Mesendoderm (in vitro differentiated cells): Measurements from ENCODE around the gene RAD9B.
"Not testable (repeated sequence)": the region's sequence is repeated elsewhere in the genome, so short reads cannot be mapped to it uniquely, and the experiment has no call there.

ENCODE experiments used
- DNase-seq: peaks from one replicate; pipeline ENCODE4 v3.0.0; 2013
- H2AK5ac ChIP-seq: 2 replicates; pipeline ENCODE4 v1.6.1; 2013; ENCODE audit warnings: low read length, inconsistent platforms
- H2BK120ac ChIP-seq: 2 replicates; pipeline ENCODE4 v1.6.1; 2013; ENCODE audit warnings: low read depth, mild to moderate bottlenecking, low read length, moderate library complexity, mixed read lengths
- H2BK15ac ChIP-seq: replicated peaks from 2 replicates; pipeline ENCODE4 v1.6.1; 2013; ENCODE audit warnings: low read depth, mild to moderate bottlenecking, moderate library complexity
- H2BK5ac ChIP-seq: 2 replicates; pipeline ENCODE4 v1.6.1; 2013; ENCODE audit warnings: low read length, inconsistent platforms
- H3K18ac ChIP-seq: 2 replicates; pipeline ENCODE4 v1.6.1; 2013; ENCODE audit warnings: mild to moderate bottlenecking, low read length, mixed read lengths
- H3K23ac ChIP-seq: one replicate; pipeline ENCODE4 v1.6.1; 2013; ENCODE audit warnings: low read length
- H3K27ac ChIP-seq: 2 replicates; pipeline ENCODE4 v1.5.1; 2013; ENCODE audit warnings: low read depth, mild to moderate bottlenecking, inconsistent platforms, low read length, moderate library complexity
- H3K27me3 ChIP-seq: 2 replicates; pipeline ENCODE4 v1.6.1; 2013; ENCODE audit warnings: low read length, control low read depth, mild to moderate bottlenecking, inconsistent platforms; ENCODE audit not compliant: insufficient read depth, poor library complexity
- H3K36me3 ChIP-seq: 2 replicates; pipeline ENCODE4 v1.6.1; 2013; ENCODE audit warnings: low read length, inconsistent platforms; ENCODE audit not compliant: control insufficient read depth, insufficient read depth
- H3K4ac ChIP-seq: one replicate; pipeline ENCODE4 v1.6.1; 2013; ENCODE audit warnings: low read depth, mild to moderate bottlenecking, low read length, moderate library complexity
- H3K4me1 ChIP-seq: 2 replicates; pipeline ENCODE4 v1.6.1; 2013; ENCODE audit warnings: low read depth, low read length, inconsistent platforms; ENCODE audit not compliant: control insufficient read depth
- H3K4me2 ChIP-seq: 2 replicates; pipeline ENCODE4 v1.6.1; 2013; ENCODE audit warnings: low read length
- H3K4me3 ChIP-seq: 2 replicates; pipeline ENCODE4 v1.5.1; 2013; ENCODE audit warnings: mild to moderate bottlenecking, low read length
- H3K56ac ChIP-seq: one replicate; pipeline ENCODE4 v1.6.1; 2013; ENCODE audit warnings: low read length
- H3K79me1 ChIP-seq: 2 replicates; pipeline ENCODE4 v1.6.1; 2013; ENCODE audit warnings: low read length, inconsistent platforms
- H3K79me2 ChIP-seq: 2 replicates; pipeline ENCODE4 v1.6.1; 2013; ENCODE audit warnings: mild to moderate bottlenecking, low read length; ENCODE audit not compliant: control insufficient read depth, insufficient read depth
- H3K9ac ChIP-seq: 2 replicates; pipeline ENCODE4 v1.6.1; 2013; ENCODE audit warnings: low read length, inconsistent platforms
- H4K5ac ChIP-seq: one replicate; pipeline ENCODE4 v1.6.1; 2013; ENCODE audit warnings: low read length
- H4K8ac ChIP-seq: one replicate; pipeline ENCODE4 v1.6.1; 2013; ENCODE audit warnings: low read depth, mild to moderate bottlenecking, control low read depth, low read length, moderate library complexity
- WGBS: extraction: QIAGEN DNeasy Blood & Tissue Kit; methylation state at CpG from one replicate; pipeline ENCODE4 v1.1.7; 2013; ENCODE audit warnings: low lambda C conversion rate, missing lambda C conversion rate; ENCODE audit not compliant: insufficient coverage; ENCODE audit errors: extremely low coverage; 5-methylcytosine and 5-hydroxymethylcytosine counted together

Gene RAD9B

DNA sequence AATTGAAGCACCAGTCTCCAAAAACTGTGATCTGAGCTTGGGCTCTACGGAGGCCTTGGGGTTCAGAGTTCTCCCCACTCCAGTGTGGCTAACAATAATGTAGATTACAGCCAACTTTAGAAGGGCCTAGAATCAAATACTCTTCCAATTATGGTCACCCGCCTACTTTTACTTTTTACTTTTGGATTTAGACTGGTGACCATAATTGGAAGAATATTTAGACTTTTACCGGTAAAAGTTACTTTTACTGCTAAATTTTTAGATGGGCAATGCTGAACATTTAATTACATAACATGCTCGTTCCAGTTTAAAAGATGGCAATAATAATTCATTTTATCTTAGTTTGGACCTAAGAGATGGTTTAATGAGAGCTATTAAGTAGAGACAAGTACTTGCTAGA lies 41.8 kb downstream of the RAD9B start:
- no peak overlapping the region for H3K4me3 ChIP-seq
- H3K79me1 ChIP-seq, result peaks cover 1% of the 10 kb centered on the region
- H3K4ac ChIP-seq, result no peak overlapping the region
- no peak overlapping the region for H3K4me2 ChIP-seq
- H4K5ac ChIP-seq, result no peak overlapping the region
- no peaks in the 10 kb centered on the region for H3K36me3 ChIP-seq
- no peak overlapping the region for H3K23ac ChIP-seq
- H4K8ac ChIP-seq, result no peak overlapping the region
- H2AK5ac ChIP-seq, result no peak overlapping the region
- H3K27me3 ChIP-seq, result no peaks in the 10 kb centered on the region
- no peaks in the 10 kb centered on the region for H3K79me2 ChIP-seq
- no peak overlapping the region for H2BK15ac ChIP-seq
- H3K9ac ChIP-seq, result no peak overlapping the region
- DNase-seq, result no peak
- no peak overlapping the region for H3K56ac ChIP-seq
- H3K27ac ChIP-seq, result no peak overlapping the region
- WGBS, result no CpG with 5 or more reads among the region's 4 CpGs
- no peaks in the 10 kb centered on the region for H3K4me1 ChIP-seq
- no peak overlapping the region for H3K18ac ChIP-seq
- no peak overlapping the region for H2BK5ac ChIP-seq
- no peak overlapping the region for H2BK120ac ChIP-seq

DNA sequence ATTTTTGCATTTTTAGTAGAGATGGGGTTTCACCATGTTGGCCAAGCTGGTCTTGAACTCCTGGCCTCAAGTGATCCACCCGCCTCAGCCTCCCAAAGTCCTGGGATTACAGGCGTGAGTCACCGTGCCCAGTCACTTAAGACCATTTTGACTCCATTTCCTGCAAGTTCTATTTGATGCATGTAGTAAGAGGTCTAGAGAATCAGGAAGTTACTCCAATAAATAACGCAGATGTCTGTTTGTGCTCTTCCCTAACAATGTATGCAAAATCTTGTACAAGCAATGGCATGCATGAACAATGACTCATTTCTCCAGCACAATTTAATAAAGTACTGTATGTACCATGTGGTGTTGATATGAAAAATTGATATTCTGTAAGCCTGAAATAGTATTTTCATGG lies 43.1 kb downstream of the RAD9B start:
- no CpG with 5 or more reads among the region's 4 CpGs for WGBS
- H3K18ac ChIP-seq, H3K27me3 ChIP-seq, H3K79me2 ChIP-seq, H4K8ac ChIP-seq, H3K4me3 ChIP-seq, H3K56ac ChIP-seq, H3K79me1 ChIP-seq, DNase-seq, H2BK5ac ChIP-seq, H3K36me3 ChIP-seq, H3K23ac ChIP-seq, H3K4me1 ChIP-seq, H2BK15ac ChIP-seq, H3K9ac ChIP-seq, H3K4me2 ChIP-seq, H3K4ac ChIP-seq, H4K5ac ChIP-seq, H2BK120ac ChIP-seq, H3K27ac ChIP-seq, H2AK5ac ChIP-seq: not testable (repeated sequence)

DNA sequence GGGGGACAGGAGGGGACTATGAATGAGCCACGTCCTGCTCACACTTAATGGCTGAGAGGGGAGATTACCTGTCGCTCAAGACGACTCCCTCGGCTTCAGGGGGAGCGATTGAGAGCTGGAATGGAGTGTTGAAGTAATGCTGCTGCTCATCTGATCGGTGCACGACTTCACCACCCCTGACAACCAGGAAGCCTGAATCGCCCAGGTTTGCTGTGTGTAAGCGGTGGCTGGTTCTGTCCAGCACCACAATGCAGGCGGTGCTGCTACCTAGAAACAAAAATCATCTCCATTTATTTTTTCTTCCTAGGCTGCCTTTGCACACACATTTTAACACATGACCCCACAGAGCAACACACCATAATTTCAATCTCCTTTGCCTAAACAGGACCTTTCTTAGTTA lies 43.7 kb downstream of the RAD9B start:
- WGBS, result no CpG with 5 or more reads among the region's 10 CpGs
- Histone ChIP-seq H3K4ac (no peak overlapping the region), H3K79me1 (peaks cover 1% of the 10 kb centered on the region), H3K4me3 (no peak overlapping the region), H3K4me1 (no peaks in the 10 kb centered on the region), H2BK5ac (no peak overlapping the region), H3K4me2 (no peak overlapping the region), H3K27me3 (no peaks in the 10 kb centered on the region), H3K79me2 (no peaks in the 10 kb centered on the region), H2BK120ac (no peak overlapping the region), H2BK15ac (no peak overlapping the region), H4K8ac (no peak overlapping the region), H3K56ac (no peak overlapping the region), H3K27ac (no peak overlapping the region), H2AK5ac (no peak overlapping the region), H3K9ac (no peak overlapping the region), H3K23ac (peak overlapping the region; percentile 4), H4K5ac (no peak overlapping the region), H3K18ac (no peak overlapping the region), H3K36me3 (no peaks in the 10 kb centered on the region)
- no peak for DNase-seq

DNA sequence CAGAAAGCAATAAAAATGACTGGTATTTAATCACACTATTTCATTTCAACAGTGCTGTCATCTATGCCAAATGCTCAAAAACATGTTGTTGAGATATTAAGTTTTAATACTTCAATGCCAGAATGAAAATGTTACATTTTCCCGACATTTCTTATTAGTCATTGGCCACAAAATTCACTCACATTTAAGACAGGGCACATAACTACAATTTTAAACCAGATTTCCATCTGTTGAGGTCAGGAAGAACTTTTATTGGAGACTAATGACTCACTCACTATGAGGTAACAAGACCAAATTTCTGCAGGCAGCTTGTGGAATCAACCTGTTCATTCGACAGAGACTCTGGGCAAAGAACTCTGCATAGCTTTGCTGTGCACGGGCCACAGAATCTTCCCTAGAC lies 44.2 kb downstream of the RAD9B start:
- Histone ChIP-seq H3K79me2 (no peaks in the 10 kb centered on the region), H2BK5ac (no peak overlapping the region), H3K79me1 (peaks cover 1% of the 10 kb centered on the region), H4K5ac (no peak overlapping the region), H3K4me2 (no peak overlapping the region), H3K4ac (no peak overlapping the region), H3K56ac (no peak overlapping the region), H2AK5ac (no peak overlapping the region), H3K27ac (no peak overlapping the region), H3K18ac (no peak overlapping the region), H4K8ac (no peak overlapping the region), H3K4me3 (no peak overlapping the region), H2BK15ac (no peak overlapping the region), H3K23ac (no peak overlapping the region), H3K27me3 (no peaks in the 10 kb centered on the region), H2BK120ac (no peak overlapping the region), H3K9ac (no peak overlapping the region), H3K36me3 (no peaks in the 10 kb centered on the region), H3K4me1 (no peaks in the 10 kb centered on the region)
- no peak for DNase-seq
- WGBS, result no CpG with 5 or more reads among the region's 3 CpGs

DNA sequence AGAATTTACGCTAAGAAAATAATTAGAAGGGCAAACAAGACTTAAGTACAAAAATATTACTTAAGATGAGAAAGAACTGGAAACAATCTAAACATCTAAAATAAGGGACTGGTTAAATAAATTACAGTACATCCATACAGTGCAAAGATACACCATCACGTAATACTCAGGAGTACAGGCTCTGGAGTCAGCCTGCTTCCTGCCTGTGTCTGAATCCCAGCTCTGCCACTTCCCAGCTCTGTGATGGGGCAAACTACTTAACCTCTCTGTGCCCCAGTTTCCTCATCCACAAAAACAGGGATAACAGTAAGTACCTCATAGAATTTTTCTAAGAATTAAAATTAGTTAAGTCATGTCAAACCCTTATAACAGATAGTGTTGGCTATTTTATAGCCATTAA lies 45.0 kb downstream of the RAD9B start:
- Histone ChIP-seq H3K4me1 (no peaks in the 10 kb centered on the region), H3K23ac (no peak overlapping the region)

DNA sequence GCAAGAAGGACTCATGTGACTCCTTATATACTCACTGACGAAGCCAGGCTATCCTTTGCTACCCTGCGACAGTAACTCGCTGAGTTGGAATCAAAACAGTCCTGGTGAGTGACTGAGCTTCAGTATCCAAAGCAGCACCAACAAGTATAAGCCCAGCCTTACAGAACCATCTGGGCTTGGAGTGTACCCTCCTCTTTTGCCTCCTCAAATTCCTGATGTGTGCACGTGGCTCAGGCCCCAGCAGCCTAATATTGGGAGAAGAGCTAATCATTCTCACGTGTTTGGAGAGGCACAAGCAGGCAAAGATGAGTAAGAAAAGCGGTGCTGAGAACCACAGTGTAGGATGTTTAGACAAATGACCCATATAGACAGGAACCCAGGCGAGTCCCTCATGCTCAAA lies 46.5 kb downstream of the RAD9B start:
- Histone ChIP-seq H3K18ac (no peak overlapping the region), H3K9ac (no peak overlapping the region), H3K4me3 (no peak overlapping the region), H3K56ac (no peak overlapping the region), H3K27me3 (no peaks in the 10 kb centered on the region), H3K27ac (no peak overlapping the region), H2AK5ac (no peak overlapping the region), H3K23ac (no peak overlapping the region), H4K8ac (no peak overlapping the region), H3K4me2 (no peak overlapping the region), H2BK15ac (no peak overlapping the region), H2BK120ac (no peak overlapping the region), H4K5ac (no peak overlapping the region), H3K36me3 (no peaks in the 10 kb centered on the region), H3K4ac (no peak overlapping the region), H3K4me1 (no peaks in the 10 kb centered on the region), H3K79me2 (no peaks in the 10 kb centered on the region), H2BK5ac (no peak overlapping the region), H3K79me1 (peaks cover 3% of the 10 kb centered on the region)
- no CpG with 5 or more reads among the region's 7 CpGs for WGBS
- DNase-seq, result no peak

More for the DNA sequence above, 45.0 kb downstream of the RAD9B start:
- H3K4me2 ChIP-seq, result no peak overlapping the region
- no peak overlapping the region for H2BK120ac ChIP-seq
- H4K8ac ChIP-seq, result no peak overlapping the region
- H3K4ac ChIP-seq, result no peak overlapping the region
- peaks cover 3% of the 10 kb centered on the region for H3K79me1 ChIP-seq
- H3K27me3 ChIP-seq, result no peaks in the 10 kb centered on the region
- H3K4me3 ChIP-seq, result no peak overlapping the region
- no peak overlapping the region for H2BK5ac ChIP-seq
- no peak overlapping the region for H3K27ac ChIP-seq
- H3K36me3 ChIP-seq, result no peaks in the 10 kb centered on the region
- DNase-seq, result no peak
- no peak overlapping the region for H3K9ac ChIP-seq
- no peaks in the 10 kb centered on the region for H3K79me2 ChIP-seq
- no peak overlapping the region for H2AK5ac ChIP-seq
- no CpG with 5 or more reads among the region's 2 CpGs for WGBS
- no peak overlapping the region for H3K18ac ChIP-seq
- no peak overlapping the region for H3K56ac ChIP-seq
- no peak overlapping the region for H4K5ac ChIP-seq
- H2BK15ac ChIP-seq, result no peak overlapping the region
